ENCODE results near the gene SMIM33.
A peak's percentile ranks its signal among the peaks of the same experiment; 100 is the strongest.
"Not testable (repeated sequence)": the region's sequence is repeated elsewhere in the genome, so short reads cannot be mapped to it uniquely, and the experiment has no call there.

The SMIM33 gene

DNA sequence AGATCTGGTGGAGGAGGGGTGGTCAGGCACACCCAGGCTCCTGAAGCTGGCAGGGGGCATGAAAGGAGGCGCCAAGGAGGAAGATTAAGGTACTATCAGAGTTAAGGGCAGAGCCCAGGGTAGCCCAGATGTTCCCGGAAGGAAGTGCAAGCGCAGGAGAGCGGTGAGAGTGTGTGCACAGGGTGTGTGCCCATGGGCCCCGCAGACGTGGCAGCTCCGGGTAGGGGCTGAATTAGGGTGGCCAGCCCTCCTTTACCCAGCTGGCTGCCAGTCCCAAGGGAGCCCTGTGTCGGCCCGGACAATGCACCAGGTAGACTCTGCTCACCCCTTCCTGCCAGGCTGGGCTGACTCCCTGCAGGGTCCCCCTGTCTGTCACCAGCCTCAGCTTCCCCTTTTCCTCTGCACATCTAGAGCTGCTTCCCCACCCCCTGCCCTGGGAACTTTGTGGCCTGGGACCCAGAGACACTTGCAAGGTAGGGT lies at the start of gene SMIM33:
TSS of gene SMIM33 (plus strand) at position 184 of the 480 bp plus-strand sequence. CDS start at position 302, 118 bp downstream.
- no peak for DNase-seq

DNA sequence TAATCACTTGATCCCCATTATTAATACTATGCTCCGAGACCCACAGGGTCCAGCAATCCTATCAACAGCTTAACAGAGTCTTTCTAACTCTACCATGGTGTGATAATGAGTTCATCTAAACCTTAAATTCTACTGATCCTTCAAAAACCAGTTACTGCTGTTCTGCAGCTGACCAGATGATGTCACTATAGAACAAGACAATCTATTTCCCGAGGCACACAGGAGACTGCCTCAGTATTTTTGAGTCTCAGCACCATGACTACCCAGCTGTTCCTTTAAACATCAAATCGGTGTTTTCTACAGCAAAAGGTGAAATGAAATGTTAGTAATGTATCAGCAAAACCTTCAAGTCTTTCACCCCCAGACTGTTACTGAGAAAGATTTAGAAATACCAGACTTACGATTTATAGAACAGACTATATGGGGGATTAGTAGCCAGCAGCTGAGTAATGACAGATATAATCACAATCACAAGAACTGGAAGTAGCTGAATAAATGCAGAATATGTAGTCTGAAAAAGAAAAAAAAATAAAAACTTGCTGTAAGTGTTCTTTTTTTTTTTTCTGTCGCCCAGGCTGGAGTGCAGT lies 48.4 kb upstream of the SMIM33 start:
- no peak for DNase-seq

DNA sequence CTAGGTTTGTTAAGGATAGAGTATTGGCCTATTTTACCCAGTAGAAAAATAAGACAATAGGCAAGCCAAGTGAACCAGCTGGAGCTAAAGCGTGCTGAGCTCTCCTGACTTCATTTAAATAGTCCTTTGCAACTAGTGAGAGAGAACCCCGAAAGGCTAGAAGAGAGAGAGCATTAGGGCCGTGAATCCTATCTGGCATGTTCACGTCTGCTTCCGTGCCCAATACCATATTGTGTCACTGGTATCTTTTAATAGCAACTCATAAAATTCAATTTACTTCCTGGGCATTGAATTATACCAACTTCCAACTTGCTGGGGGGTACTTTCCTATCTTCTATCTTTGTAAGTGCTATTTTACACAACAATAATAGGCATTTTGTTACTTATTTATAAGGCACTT lies 45.3 kb upstream of the SMIM33 start:
- DNase-seq: no peak

DNA sequence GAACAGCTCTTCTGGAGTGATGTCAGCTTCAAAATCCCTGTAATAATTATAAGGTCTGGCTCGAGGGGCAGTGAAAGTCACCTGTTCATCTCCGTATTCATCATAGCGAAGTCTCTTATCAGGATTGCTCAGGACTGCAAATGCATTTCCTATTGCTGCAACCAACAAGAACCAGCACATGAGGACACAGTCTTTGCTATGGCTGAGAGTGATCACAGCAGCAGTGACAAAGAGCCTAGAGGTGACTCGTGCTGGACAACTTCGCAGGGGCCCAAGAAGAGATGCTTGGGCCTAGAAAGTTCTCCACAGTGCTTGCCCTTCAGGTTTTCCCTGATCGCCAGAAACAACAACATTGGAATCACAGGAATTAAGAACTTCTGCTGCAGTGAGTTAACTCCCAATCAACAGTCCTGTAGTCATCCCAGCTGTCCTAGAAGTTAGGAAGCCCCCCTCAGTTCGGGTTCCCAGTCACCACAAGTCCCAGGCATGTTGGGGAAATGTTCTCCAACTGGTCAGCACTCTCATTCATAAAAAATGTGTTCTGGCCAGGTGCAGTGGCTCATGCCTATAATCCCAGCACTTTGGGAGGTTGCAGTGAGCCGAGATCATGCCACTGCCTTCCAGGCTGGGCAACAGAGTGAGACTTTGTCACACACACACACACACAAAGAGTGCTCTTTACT lies 44.5 kb upstream of the SMIM33 start:
- DNase-seq: no peak

DNA sequence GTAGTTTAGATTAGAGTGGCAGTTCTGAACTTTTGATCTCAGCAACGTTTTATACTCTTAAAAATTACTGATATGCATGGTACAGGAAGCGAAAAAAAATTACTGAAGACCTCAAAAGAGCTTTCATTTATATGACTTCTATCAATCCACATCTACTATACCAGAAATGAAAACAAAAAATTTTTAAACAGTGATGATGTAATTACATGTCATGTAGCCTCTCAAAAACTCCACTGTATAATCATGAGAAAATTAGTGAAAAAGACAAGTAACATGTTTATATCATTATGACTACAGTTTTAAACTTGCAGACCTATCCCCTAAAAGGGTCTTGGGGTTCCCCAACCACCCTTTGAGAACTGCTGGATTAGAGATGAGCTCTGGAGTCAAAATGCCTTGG lies 40.8 kb upstream of the SMIM33 start:
- no peak for DNase-seq

DNA sequence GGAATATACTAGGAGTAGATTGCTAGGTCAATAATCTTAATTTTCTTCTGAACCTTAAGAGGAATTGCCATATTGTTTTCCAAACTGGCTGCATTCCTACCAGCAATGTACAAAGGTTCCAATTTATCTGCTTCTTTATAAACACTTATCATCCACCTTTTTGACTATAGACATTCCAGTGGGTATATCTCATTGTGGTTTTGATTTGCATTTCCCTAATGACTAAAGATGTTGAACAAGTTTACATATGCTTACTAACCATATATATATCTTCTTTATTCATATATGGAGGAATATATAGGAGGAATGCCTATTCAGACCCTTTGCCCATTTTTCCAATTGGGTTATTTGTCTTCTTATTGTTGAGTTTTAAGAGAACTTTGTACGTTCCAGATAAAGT lies 39.1 kb upstream of the SMIM33 start:
- no peak for DNase-seq

DNA sequence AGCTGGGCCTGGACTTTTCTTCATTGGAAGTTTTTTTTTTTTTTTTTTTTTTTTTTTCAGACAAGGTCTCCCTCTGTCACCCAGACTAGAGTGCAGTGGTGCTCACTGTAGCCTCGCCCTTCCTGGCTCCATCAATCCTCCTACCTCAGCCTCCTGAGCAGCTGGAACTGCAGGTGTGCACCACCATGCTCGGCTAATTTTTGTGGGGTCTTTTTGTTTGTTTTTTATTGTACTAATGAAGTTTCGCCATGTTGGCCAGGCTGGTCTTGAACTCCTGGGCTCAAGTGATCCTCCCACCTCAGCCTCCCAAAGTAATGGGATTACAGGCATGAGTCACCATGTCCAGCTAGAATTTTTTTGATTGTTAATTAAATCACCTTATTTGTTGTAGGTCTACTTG lies 35.1 kb upstream of the SMIM33 start:
- DNase-seq: no peak

DNA sequence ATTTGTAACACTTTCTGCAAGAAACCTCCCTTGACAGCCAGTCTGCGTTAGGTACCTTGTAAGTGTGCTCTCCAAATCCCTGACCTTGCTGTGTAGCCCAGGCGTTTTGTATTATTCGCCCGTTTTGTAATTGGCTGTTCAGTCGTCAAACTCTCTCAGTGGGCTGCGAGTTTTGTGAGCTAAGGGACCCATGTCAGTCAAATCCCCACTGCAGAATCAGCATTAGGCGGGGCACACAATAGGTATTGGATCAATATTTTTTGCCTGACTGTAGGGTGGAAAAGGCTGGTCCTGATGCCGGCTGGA lies 32.1 kb upstream of the SMIM33 start:
- DNase-seq: no peak

DNA sequence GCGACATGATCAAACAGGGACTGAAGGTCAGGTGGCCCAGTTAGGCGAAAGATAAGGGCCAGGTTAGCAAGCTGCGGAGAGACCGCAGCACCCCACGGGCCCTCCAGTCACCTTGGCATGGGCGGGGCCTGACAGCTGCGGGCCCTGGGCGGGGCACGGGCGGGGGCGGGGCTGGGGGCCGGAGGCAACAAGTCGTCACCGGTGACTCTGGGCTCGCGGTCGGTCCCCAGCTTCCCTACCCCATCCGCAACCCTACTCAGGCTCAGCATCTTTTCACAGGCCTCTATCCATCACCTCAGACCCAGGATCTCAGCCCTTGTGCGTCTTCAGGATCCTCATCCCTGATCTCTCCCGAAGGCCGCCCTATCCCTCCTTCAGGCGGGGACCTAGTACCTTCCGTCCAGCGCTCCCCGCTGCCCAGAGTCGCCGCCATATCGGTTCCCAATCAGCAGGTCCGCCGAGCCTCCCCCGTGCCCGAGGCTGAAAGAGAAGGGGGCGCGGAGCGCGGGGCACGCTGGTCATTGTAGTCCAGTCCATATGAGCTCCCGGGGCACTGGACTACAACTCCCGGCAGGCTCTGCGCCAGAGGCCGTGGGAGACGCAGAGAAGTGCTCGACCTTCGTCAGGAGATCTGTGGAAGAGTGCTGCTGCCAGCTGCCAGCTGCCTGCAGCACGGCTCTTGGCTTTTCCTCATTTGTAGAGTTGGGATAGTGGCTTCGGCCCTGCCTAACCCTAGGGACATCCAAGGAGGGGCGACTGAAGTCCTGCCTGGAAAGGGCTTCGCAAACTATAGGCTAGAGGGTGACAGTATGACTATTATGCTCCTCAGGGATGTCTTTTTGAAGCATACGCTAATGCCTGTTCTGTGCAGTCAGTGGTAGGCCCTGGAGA lies 31.5 kb upstream of the SMIM33 start, which contains the start of gene DNAJC18:
TSS of gene DNAJC18 (minus strand) at position 513 of the 891 bp plus-strand sequence. CDS start at position 433, 80 bp downstream.
- DNase-seq: peak; percentile 80

DNA sequence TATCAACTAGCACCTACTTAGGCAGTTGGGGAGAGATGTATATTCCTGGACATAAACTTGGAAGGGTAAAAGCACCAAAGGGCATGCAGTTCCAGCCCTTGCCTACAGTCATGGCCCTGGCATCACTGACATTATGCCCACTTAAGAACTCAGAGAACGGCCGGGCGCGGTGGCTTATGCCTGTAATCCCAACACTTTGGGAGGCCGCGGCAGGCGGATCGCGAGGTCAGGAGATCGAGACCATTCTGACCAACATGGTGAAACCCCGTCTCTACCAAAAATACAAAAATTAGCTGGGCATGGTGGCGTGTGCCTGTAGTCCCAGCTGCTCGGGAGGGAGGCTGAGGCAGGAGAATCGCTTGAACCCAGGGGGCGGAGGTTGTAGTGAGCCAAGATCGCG lies 30.4 kb upstream of the SMIM33 start:
- not testable (repeated sequence) for DNase-seq

DNA sequence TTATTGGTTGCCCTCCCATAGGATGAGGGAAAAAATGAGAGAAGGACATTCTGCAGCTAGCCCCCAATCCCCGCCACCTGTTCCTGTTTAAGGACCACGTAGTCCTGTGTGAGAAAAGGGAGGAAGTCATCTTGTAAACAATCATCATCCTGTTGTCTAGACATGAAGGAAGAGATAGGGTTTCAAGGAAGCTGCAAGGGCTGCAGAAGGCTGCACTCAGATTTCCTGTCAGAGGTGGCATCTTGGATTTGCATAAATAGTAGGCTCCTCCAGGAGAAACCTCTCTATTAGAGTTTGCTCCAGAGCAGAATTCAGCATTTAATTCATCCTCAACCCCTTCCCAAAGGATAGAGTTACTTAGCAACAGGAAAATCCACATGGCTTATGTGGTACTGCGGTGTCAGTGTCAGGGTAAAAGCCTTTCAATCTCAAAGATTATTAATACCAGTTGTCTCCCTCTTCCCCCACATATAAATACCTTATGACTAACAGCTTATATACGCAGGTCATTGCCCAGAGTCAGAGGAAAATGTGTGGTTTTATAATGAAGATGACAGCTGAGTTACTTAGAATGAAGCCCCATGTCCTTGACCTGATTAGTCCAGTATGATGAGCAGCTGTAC lies 26.9 kb upstream of the SMIM33 start:
- DNase-seq: no peak

DNA sequence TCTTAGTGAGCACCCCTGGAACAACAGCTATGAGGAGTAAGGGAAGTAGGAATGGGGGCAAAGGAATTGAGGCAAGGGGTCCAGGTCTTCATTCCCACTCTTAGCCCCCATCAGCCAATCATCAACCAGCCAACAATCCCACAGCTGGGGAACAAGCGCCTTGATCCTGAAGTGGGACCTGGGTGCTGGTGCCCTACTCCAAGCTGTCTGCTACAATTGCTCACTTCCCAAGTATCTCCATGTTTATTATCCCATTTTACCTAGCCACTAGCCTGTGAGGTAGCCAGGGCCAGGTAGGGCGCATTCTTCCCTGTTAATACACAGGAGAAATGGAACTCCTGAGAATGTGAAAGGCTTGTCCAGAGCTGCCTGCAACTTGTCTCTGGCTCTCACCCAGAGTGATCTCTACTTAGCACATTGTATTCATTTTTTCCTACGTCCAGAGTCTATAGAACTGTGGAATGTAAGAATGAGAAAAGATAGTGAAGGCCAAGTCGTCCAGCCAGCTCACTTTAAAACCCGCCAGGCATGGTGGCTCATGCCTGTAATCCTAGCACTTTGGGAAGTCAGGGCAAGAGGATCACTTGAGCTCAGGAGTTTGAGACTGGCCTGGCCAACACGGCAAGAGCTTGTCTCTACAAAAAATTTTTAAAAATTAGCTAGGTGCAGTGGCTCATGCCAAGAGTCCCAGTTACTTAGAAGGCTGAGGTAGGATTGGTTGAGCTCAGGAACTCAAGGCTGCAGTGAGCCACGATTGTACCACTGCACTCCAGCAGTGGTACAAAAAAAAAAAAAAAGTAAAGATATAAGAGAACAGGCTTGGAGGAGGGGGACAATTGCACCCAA lies 25.3 kb upstream of the SMIM33 start:
- DNase-seq: no peak

DNA sequence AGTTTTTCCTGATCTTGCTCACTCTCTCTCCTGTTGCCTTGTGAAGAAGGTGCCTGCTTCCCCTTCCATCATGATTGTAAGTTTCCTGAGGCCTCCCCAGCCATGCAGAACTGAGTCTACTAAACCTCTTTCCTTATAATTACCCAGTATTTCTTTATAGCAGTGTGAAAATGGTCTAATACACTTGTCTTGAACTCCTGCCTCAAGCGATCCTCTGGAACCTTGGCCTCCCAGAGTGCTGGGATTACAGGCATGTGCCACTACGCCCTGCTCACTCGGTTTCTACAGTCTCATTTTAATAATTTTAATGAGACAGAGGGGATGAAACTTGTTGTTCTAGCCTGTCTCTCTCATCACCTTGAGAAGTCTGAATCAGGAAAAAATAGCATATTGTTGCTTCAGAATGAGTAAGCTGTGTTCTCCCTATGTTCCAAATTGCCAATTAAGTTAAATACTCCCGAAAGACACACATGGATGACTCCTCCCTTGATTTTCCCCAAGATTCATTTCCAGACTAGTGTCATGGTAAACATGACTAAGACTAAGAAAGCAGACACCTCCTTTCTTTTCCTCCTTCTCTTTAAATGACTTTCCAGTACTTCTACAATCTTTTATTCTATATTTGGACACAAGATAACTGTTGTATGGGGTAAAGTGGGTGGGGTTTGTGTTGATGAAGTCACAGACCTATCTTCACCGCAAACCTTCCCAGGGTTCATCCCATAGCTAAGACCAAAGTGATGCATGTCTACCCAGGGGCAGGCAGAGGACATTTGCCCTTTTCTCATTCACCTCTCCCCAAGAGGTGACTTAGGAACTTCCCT lies 23.6 kb upstream of the SMIM33 start:
- no peak for DNase-seq

DNA sequence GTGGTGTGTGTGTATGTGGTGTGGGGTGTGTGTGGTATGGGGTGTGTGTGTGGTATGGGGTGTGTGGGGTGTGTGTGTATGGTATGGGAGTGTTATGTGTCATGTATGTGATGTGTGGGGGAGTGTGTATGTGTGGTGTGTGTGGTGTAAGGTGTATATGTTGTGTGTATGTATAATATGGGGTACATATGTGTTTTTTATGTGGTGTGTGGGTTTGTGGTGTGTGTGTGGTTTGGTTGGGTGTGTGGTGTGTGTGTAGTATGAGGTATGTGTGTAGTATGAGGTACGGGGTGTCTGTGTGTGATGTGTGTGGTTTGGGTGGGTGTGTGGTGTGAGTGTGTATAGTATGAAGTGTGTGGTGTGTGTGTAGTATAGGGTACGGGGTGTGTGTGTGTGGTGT lies 19.6 kb upstream of the SMIM33 start:
- DNase-seq: no peak

DNA sequence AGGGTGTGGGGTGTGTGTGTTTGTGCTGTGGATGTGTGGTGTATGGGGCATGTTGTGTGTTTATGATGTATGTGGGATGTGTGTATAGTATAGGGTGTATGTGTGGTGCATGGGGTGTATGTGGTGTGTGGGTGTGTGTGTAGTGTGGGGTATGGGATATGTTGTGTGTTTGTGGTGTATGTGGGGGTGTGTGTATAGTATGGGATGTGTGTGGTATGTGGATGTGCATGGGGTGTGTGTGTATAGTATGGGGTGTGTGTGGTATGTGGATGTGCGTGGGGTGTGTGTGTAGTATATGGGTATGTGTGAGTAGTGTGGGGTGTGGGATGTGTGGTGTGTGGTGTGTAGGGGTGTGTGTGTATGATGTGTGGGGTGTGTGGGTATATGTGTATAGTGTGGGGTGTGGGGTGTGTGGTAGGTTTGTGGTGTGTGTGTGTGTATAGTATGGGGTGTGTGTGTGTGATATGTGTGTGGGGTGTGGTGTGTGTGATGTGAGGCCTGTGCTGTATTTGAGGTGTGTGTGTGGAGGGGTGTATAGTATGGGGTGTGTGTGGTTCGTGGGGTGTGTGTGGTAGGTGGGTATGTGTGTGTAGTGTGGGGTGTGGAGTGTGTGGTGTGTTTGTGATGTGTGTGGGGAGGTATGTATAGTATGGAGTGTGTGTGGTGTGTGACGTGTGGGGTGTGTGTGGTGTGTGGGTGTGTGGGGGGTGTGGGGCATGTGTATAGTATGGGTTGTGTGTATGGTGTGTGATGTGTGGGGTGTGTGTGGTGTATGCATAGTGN lies 18.7 kb upstream of the SMIM33 start:
- no peak for DNase-seq

DNA sequence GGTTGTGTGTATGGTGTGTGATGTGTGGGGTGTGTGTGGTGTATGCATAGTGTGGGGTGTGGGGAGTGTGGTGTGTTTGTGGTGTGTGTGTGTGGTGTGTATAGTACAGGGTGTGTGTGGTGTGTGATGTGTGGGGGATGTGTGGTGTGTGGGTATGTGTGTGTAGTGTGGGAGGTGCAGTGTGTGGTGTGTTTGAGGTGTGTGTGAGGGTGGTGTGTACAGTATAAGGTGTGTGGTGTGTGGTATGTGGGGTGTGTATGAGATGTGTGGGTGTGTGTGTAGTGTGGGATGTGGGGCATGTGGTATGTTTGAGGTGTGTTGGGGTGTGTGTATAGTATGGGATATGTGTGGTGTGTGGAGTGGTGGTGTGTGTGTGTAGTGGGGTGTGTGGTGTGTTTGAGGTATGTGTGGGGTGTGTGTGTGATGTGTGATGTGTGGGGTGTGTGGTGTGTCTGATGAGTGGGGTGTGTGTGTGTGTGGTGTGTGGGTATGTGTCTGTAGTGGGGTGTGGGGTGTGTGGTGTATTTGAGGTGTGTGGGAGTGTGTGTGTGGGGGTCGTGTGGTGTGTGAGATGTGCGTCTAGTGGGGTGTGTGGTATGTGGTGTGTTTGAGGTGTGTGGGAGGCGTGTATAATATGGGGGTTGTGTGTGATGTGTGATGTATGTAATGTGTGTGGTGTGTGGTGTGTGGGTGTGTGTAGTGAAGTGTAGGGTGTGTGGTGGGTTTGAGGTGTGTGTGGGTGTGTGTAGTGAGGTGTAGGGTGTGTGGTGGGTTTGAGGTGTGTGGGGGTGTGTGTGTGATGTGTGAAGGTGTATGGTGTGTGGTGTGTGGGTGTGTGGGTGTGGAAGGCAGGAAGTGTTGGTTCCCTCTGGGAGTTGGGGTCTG lies 16.9 kb upstream of the SMIM33 start:
- DNase-seq: no peak

DNA sequence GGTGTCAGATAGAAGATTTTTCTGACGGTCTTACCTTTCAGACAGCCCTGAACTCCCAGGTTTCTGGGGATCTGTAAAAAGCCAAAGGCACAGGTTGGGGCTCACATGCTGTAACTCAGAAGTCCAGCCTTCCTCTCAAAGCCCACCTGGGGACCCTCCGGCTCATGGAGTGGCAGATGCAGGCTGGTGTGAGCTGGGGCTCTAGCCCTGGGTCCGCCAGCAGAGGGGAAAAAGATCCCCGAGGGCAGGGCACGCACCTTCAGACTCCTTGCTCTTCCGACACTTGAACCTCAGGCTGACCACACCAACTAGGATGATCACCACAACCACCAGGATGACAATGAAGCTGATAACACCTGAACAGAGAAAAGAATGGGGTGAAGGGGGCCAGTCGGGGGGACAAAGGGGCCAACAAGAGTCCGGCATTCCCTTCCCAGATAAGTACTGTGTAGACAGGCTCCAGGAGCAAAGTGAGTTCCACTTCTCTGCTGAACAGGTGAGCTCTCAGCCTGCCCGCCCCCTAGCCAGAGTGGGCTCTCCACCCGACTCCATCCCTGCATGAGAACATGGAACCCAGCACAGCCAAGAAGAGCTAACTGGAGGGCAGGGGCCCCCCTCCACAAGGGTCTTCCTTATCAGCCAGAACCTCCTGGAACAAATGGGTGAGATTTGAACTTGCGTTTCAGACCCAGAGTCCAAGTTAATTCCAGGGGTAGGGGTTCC lies 16.1 kb upstream of the SMIM33 start:
- no peak for DNase-seq

DNA sequence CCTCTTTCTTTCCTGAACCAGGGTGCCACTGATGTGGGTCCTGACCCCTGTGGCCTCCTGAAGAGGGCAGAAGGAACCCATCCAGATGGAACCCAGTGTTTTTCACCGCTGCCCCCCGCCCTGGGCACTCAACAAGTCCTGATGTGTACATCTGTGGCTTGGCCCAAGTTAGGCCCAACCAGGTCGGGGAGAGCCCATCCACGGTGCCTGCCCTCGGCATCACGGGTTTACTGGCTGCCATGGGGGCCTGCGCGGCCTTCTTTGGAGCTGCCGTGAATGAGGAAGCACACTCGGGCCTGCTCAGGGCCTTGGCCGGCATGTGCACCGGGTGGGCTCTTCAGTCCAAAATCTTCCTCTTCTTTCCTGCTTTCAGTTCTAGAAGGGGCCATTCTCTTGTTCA lies 14.0 kb upstream of the SMIM33 start:
- no peak for DNase-seq

DNA sequence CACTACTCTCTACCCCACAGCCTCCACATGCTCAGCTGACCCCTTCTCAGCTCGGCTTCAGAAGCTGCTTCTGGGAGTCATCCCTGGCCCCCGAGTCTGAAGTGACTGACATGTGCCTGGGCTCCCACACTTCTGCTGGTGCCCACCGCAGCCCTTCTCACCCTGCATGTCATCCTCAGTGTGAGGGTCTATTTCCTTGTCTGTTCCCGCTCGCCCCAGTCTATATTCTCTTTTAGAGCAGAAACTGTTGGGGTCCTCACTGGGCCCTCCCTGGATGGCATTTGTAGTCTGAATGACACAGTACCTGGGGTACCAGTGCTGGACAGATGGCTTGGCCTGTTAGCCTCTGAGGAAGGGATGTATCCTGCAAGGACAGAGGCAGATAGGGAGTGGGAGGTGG lies 13.6 kb upstream of the SMIM33 start:
- no peak for DNase-seq
